PC-9 (cell line): ENCODE measurements around the gene FEN1.

Experiments used
- EZH2 ChIP-seq: fragments of 200-600 bp; sonication (generic); IDR thresholded peaks from 2 replicates; pipeline ENCODE4 v1.8.0; 2017; ENCODE audit warnings: antibody characterized with exemption, low read depth
- TF ChIP-seq, protein P1 (sequence below): fragments of 200-600 bp; sonication (generic); conservative IDR thresholded peaks from 2 replicates; pipeline ENCODE4 v1.6.1; 2017; ENCODE audit warnings: mixed run types, antibody characterized with exemption, mild to moderate bottlenecking, moderate library complexity

DNA sequence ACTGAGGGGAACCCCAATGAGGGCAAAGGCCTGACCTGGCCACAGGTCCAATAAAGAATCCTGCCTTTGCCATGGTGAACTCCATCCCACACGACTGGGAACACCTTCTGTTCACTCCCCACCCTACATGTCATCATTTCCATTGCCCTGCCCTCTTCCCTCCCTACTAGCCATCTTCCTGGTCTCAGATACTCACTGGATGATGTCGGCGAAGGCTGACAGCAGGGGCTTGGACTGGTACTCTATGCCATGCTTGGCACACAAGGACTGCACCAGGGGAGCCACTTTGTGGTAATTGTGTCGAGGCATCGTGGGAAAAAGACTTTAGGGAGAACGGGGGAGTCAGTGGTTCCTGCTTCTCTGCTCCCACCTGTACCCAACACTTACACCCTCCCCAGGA lies 9.9 kb downstream of the FEN1 start:
- TF ChIP-seq, protein P1, sequence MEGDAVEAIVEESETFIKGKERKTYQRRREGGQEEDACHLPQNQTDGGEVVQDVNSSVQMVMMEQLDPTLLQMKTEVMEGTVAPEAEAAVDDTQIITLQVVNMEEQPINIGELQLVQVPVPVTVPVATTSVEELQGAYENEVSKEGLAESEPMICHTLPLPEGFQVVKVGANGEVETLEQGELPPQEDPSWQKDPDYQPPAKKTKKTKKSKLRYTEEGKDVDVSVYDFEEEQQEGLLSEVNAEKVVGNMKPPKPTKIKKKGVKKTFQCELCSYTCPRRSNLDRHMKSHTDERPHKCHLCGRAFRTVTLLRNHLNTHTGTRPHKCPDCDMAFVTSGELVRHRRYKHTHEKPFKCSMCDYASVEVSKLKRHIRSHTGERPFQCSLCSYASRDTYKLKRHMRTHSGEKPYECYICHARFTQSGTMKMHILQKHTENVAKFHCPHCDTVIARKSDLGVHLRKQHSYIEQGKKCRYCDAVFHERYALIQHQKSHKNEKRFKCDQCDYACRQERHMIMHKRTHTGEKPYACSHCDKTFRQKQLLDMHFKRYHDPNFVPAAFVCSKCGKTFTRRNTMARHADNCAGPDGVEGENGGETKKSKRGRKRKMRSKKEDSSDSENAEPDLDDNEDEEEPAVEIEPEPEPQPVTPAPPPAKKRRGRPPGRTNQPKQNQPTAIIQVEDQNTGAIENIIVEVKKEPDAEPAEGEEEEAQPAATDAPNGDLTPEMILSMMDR, result no peak
- TF ChIP-seq EZH2, result no peak
